K562 (cell line): ENCODE measurements around the gene ARID3A. TPM values are rescaled to one million over a fixed set of nuclear protein-coding genes. Genes with fewer than 3 reads are reported as not detected.

ENCODE experiments used
- ATAC-seq: fragments of 200-7000 bp; cut with Tn5 transposase; 3 replicates; pipeline ENCODE4 v1.9.1; 2020; ENCODE audit warnings: moderate library complexity
- BruUV-seq: library from RNA; stranded (reverse); fragments of 400-500 nt; replicated peaks from 2 replicates; lab custom pipeline; 2021; lab: Mats Ljungman, UMichigan
- CTCF ChIA-PET: fragments of 300-600 bp; formaldehyde crosslinking; extraction: SDS; loops from one replicate; lab custom pipeline; 2021; ENCODE audit warnings: low intra/inter-chr PET ratio; lab: Yijun Ruan, JAX
- POLR2A ChIA-PET: fragments of 300-600, 350-650 bp; sonication (Branson Sonifier 250); formaldehyde crosslinking; extraction: SDS; loops from one replicate; lab custom pipeline; 2021; ENCODE audit warnings: antibody characterized with exemption, inconsistent platforms; lab: Yijun Ruan, JAX
- DNase-seq, 4 experiments: peaks; one replicate each; pipeline versions ENCODE4 v3.0.0 to v3.0.0-alpha.2; 2011 to 2018; ENCODE audit warnings: low spot score in 3 of 4, mixed read lengths in 3 of 4; ENCODE audit errors: extremely low read depth in 1 of 4
- FAIRE-seq: peaks from 2 replicates; lab custom pipeline; 2011; peaks lifted over from hg19 to GRCh38; lab: Jason Lieb, UNC
- H2AFZ ChIP-seq: 2 replicates; pipeline ENCODE4 v1.6.0; 2011; ENCODE audit warnings: low read depth, low read length, control low read depth, inconsistent platforms
- H3K27ac ChIP-seq: fragments of 200-600 bp; 3 replicates; pipeline ENCODE4 v1.8.0; 2011; ENCODE audit warnings: low read depth, mild to moderate bottlenecking, control low read depth, inconsistent platforms, low read length, moderate library complexity, mixed read lengths; ENCODE audit errors: extremely low read depth
- H3K27me3 ChIP-seq, 2 experiments: fragments of 300-600 bp in 1 of 2; 2 replicates in 1 of 2; 3 replicates in 1 of 2; pipeline versions ENCODE4 v1.6.0 to v1.8.0; 2011; ENCODE audit warnings: inconsistent platforms in 2 of 2, low read length in 2 of 2, mild to moderate bottlenecking in 1 of 2, mixed read lengths in 1 of 2, moderate library complexity in 1 of 2; ENCODE audit not compliant: control insufficient read depth in 2 of 2, insufficient read depth in 2 of 2
- H3K36me3 ChIP-seq: fragments of 300-600 bp; 3 replicates; pipeline ENCODE4 v1.8.0; 2011; ENCODE audit warnings: mild to moderate bottlenecking, low read length, inconsistent platforms; ENCODE audit not compliant: control insufficient read depth, insufficient read depth
- H3K4me1 ChIP-seq, 2 experiments: fragments of 200-600 bp in 1 of 2; replicated peaks in 1 of 2; 2 replicates in 1 of 2; 3 replicates in 1 of 2; pipeline versions ENCODE4 v1.5.1 to v1.8.0; 2011; ENCODE audit warnings: inconsistent platforms in 2 of 2, low read length in 2 of 2, mild to moderate bottlenecking in 1 of 2, mixed read lengths in 1 of 2, moderate library complexity in 1 of 2; ENCODE audit not compliant: control insufficient read depth in 2 of 2, insufficient read depth in 2 of 2
- H3K4me2 ChIP-seq: 2 replicates; pipeline ENCODE4 v1.6.1; 2011; ENCODE audit warnings: low read length, control low read depth, inconsistent platforms, mixed read lengths; ENCODE audit not compliant: insufficient read depth
- H3K4me3 ChIP-seq: fragments of 200-600 bp; sonication (generic), shearing (Covaris generic); 2 replicates; pipeline ENCODE4 v1.5.1; 2016; ENCODE audit warnings: control low read depth, inconsistent platforms
- H3K79me2 ChIP-seq: fragments of 200-600 bp; 3 replicates; pipeline ENCODE4 v1.8.0; 2011; ENCODE audit warnings: low read length, inconsistent platforms; ENCODE audit not compliant: control insufficient read depth, insufficient read depth
- H3K9ac ChIP-seq, 2 experiments: 2 replicates each; pipeline versions ENCODE4 v1.6.0 to v1.6.1; 2011; ENCODE audit warnings: low read depth in 2 of 2, low read length in 2 of 2, control low read depth in 1 of 2, inconsistent platforms in 1 of 2, mild to moderate bottlenecking in 1 of 2, mixed read lengths in 1 of 2; ENCODE audit not compliant: insufficient read depth in 1 of 2
- H3K9me1 ChIP-seq: one replicate; pipeline ENCODE4 v1.6.0; 2011; ENCODE audit warnings: inconsistent platforms, mild to moderate bottlenecking, low read length, moderate library complexity; ENCODE audit not compliant: control insufficient read depth, insufficient read depth
- H3K9me3 ChIP-seq: replicated peaks from 2 replicates; pipeline ENCODE4 v1.5.1; 2011; ENCODE audit warnings: low read depth, low read length, inconsistent platforms; ENCODE audit not compliant: control insufficient read depth, insufficient read depth
- H4K20me1 ChIP-seq: replicated peaks from 2 replicates; pipeline ENCODE4 v1.6.1; 2011; ENCODE audit warnings: low read length, inconsistent platforms, mixed read lengths; ENCODE audit not compliant: control insufficient read depth, insufficient read depth
- CBX5 ChIP-seq: IDR thresholded peaks from 2 replicates; pipeline ENCODE4 v1.6.1; 2014; ENCODE audit warnings: low read depth, borderline replicate concordance
- E2F5 ChIP-seq: sonication (generic); formaldehyde crosslinking; IDR thresholded peaks from 2 replicates; pipeline ENCODE4 v1.8.0; 2022; ENCODE audit warnings: mild to moderate bottlenecking, missing genetic modification reagents
- ESRRA ChIP-seq: fragments of 450-650 bp; IDR thresholded peaks from 2 replicates; pipeline ENCODE4 v1.6.1; 2014; ENCODE audit warnings: low read depth, mild to moderate bottlenecking, moderate library complexity, borderline replicate concordance
- KHSRP ChIP-seq: fragments of 450-650 bp; IDR thresholded peaks from 2 replicates; pipeline ENCODE4 v1.6.1; 2017
- MEF2D ChIP-seq: conservative IDR thresholded peaks from 2 replicates; pipeline ENCODE4 v1.6.1; 2016; ENCODE audit warnings: low read depth, missing genetic modification characterization, missing compliant biosample characterization
- RBBP5 ChIP-seq: fragments of 200-600 bp; sonication (generic); IDR thresholded peaks from 2 replicates; pipeline ENCODE4 v1.6.1; 2012; ENCODE audit warnings: borderline replicate concordance, mild to moderate bottlenecking, low read length, control low read depth, inconsistent platforms; ENCODE audit not compliant: insufficient read depth, poor library complexity, severe bottlenecking
- TBL1XR1 ChIP-seq, 2 experiments: IDR thresholded peaks; 2 replicates each; pipeline ENCODE4 v1.6.1; 2012; ENCODE audit warnings: improper control_type of control experiment in 2 of 2, low read length in 2 of 2, mild to moderate bottlenecking in 1 of 2
- TEAD1 ChIP-seq, 2 experiments: fragments of 450-650 bp in 1 of 2; sonication (generic) in 1 of 2; formaldehyde crosslinking; IDR thresholded peaks; 2 replicates each; pipeline versions ENCODE4 v1.4.0 to v1.8.0; 2020 to 2022; ENCODE audit warnings: mild to moderate bottlenecking in 2 of 2, missing genetic modification reagents in 1 of 2
- YY1 ChIP-seq, 3 experiments: IDR thresholded peaks; 2 replicates each; pipeline ENCODE4 v1.6.1; 2011; ENCODE audit warnings: low read length in 2 of 3, mild to moderate bottlenecking in 2 of 3, moderate library complexity in 2 of 3, borderline replicate concordance in 1 of 3, control low read depth in 1 of 3, low read depth in 1 of 3; ENCODE audit not compliant: insufficient read depth in 3 of 3, insufficient replicate concordance in 2 of 3, control insufficient read depth in 1 of 3, insufficient read length in 1 of 3; ENCODE audit errors: extremely low read depth in 1 of 3
- ZNF121 ChIP-seq: sonication (generic); formaldehyde crosslinking; conservative IDR thresholded peaks from 2 replicates; pipeline ENCODE4 v1.8.0; 2022; ENCODE audit warnings: missing genetic modification reagents
- ZNF764 ChIP-seq: fragments of 250-450 bp; sonication (Bioruptor Pico); IDR thresholded peaks from 2 replicates; pipeline ENCODE4 v1.4.0; 2020; ENCODE audit warnings: low read depth, mild to moderate bottlenecking, moderate library complexity
- WGBS: fragments of 100-300 bp; shearing (Covaris generic); methylation state at CpG from one replicate; pipeline ENCODE4 v1.1.6; 2016; ENCODE audit warnings: low coverage, mixed read lengths; ENCODE audit not compliant: insufficient coverage; ENCODE audit errors: missing lambda C conversion rate; 5-methylcytosine and 5-hydroxymethylcytosine counted together
- in situ Hi-C: fragments of 300-500 bp; cut with MboI; formaldehyde crosslinking; loops from 4 replicates; pipeline ENCODE4 v1.15.0; 2018; ENCODE audit warnings: inconsistent platforms, mixed read lengths
- intact Hi-C: fragments of 100-400 bp; cut with micrococcal nuclease; formaldehyde crosslinking; loops from 2 replicates; pipeline ENCODE4 v1.14.2; 2022
- polyA plus RNA-seq, 8 experiments: library from polyadenylated mRNA; depleted of rRNA in 4 of 8; stranded (reverse) in 5 of 8; unstranded in 3 of 8; fragments of >200 nt; fragmentation: Nextera tagmentation in 2 of 8; fragmentation: Illumina TruSeq in 1 of 8; extraction: Ambion mirVana in 2 of 8; extraction: Trizol in 1 of 8; gene quantifications; 2 replicates each; pipeline versions ENCODE4 v1.2.1 to v1.2.3, GENCODE V29; 2011 to 2014; ENCODE audit warnings: inconsistent platforms in 1 of 8, missing spikeins in 1 of 8
- total RNA-seq, 7 experiments: library from RNA; depleted of rRNA in 6 of 7; stranded (reverse); fragments of >200 nt in 6 of 7; fragmentation: Illumina TruSeq in 2 of 7; extraction: Trizol in 2 of 7; gene quantifications; 2 replicates each; pipeline versions ENCODE4 v1.2.1 to v1.2.3, GENCODE V29; 2011 to 2021; ENCODE audit warnings: low replicate concordance in 1 of 7
- TF ChIP-seq, protein P1 (sequence below): fragments of 450-650 bp; IDR thresholded peaks from 2 replicates; pipeline ENCODE4 v1.6.1; 2016; ENCODE audit warnings: borderline replicate concordance
- TF ChIP-seq, protein P2 (sequence below), 2 experiments: fragments of 450-650 bp; IDR thresholded peaks; 2 replicates each; pipeline ENCODE4 v1.6.1; 2016

Gene ARID3A
- total and polyA plus RNA-seq, 9 of the 15 experiments (the other 6 are each of a cell fraction or from before 2014, with no cell fraction given) = 1.4 to 118 (median 31.2) TPM

GRCh38 chr19:953445-954271 lies 27.8 kb downstream of the ARID3A start:
- ATAC-seq (peak; percentile 38), DNase-seq (peak in 2 of 4 experiments; percentile 46 to 77), FAIRE-seq (peak; percentile 44)
- no TSS peak for BruUV-seq
- CTCF ChIA-PET = interaction anchor here (0.6 kb wide), 1 partner anchor 35 kb away, joined by 3 read pairs; no protein-coding TSS in a partner anchor
- H3K27me3 ChIP-seq = no peaks in the 10 kb centered on the region
- H3K4me3 ChIP-seq = peak overlapping the region; percentile 28
- H3K9me3 ChIP-seq = no peaks in the 10 kb centered on the region
- WGBS = 13% methylated on average over 24 of the region's 33 CpGs
- H3K9me1 ChIP-seq = no peaks in the 10 kb centered on the region
- H2AFZ ChIP-seq = peak overlapping the region; percentile 33; the same call in 1 of the 2 replicates
- peak overlapping the region; percentile 96 for H3K27ac ChIP-seq
- intact Hi-C loops = loop anchor here (2.0 kb wide), 1 partner anchor 29 kb away; no protein-coding TSS in a partner anchor
- peaks cover 78% of the 10 kb centered on the region for H3K79me2 ChIP-seq
- peaks cover 14% of the 10 kb centered on the region; the same call in 1 of the 3 replicates for H3K36me3 ChIP-seq
- no peaks in the 10 kb centered on the region for H4K20me1 ChIP-seq
- peak overlapping the region; percentile 59 to 76 for H3K9ac ChIP-seq
- peak overlapping the region; percentile 64 for H3K4me2 ChIP-seq
- POLR2A ChIA-PET = interaction anchor here (0.6 to 1.3 kb wide), 4 partner anchors 8 to 1108 kb away, joined by 3 to 8 read pairs (median 4); no protein-coding TSS in a partner anchor
- in situ Hi-C loops = no loop called here
- H3K4me1 ChIP-seq = peaks cover 51 to 88% of the 10 kb centered on the region in 2 experiments
- TF ChIP-seq ZNF121 (no peak), CBX5 (no peak), E2F5 (no peak), TEAD1 (CRISPR knock-in tag; IDR thresholded peaks at IDR 0.05) (0 out of 4 replicates have a peak, but pooled peaks of 1 of the 2 experiments have one; percentile 40), ESRRA (no peak), YY1 (IDR thresholded peaks at IDR 0.05; ENCODE audit: borderline replicate concordance in 1 of 3, control insufficient read depth in 1 of 3, extremely low read depth in 1 of 3, insufficient read depth in 3 of 3, insufficient read length in 1 of 3, insufficient replicate concordance in 2 of 3, low read depth in 1 of 3, low read length in 2 of 3) (no peak), MEF2D (tag) (no peak), RBBP5 (peak; percentile 43), KHSRP (no peak), TBL1XR1 (IDR thresholded peaks at IDR 0.05; ENCODE audit: low read length in 2 of 2) (no peak), ZNF764 (no peak)
- TF ChIP-seq, protein P1, sequence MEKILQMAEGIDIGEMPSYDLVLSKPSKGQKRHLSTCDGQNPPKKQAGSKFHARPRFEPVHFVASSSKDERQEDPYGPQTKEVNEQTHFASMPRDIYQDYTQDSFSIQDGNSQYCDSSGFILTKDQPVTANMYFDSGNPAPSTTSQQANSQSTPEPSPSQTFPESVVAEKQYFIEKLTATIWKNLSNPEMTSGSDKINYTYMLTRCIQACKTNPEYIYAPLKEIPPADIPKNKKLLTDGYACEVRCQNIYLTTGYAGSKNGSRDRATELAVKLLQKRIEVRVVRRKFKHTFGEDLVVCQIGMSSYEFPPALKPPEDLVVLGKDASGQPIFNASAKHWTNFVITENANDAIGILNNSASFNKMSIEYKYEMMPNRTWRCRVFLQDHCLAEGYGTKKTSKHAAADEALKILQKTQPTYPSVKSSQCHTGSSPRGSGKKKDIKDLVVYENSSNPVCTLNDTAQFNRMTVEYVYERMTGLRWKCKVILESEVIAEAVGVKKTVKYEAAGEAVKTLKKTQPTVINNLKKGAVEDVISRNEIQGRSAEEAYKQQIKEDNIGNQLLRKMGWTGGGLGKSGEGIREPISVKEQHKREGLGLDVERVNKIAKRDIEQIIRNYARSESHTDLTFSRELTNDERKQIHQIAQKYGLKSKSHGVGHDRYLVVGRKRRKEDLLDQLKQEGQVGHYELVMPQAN = no peak
- TF ChIP-seq, protein P2, sequence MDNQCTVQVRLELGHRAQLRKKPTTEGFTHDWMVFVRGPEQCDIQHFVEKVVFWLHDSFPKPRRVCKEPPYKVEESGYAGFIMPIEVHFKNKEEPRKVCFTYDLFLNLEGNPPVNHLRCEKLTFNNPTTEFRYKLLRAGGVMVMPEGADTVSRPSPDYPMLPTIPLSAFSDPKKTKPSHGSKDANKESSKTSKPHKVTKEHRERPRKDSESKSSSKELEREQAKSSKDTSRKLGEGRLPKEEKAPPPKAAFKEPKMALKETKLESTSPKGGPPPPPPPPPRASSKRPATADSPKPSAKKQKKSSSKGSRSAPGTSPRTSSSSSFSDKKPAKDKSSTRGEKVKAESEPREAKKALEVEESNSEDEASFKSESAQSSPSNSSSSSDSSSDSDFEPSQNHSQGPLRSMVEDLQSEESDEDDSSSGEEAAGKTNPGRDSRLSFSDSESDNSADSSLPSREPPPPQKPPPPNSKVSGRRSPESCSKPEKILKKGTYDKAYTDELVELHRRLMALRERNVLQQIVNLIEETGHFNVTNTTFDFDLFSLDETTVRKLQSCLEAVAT (IDR thresholded peaks at IDR 0.05) = no peak
